GM18507 (cell line): Measurements from ENCODE around the gene SNAI3.

ENCODE experiments used
- DNase-seq: peaks from one replicate; pipeline ENCODE4 v3.0.0; 2011; ENCODE audit warnings: low read depth; ENCODE audit not compliant: insufficient read length; ENCODE audit errors: extremely low spot score
- FAIRE-seq: peaks from 2 replicates; lab custom pipeline; 2011; peaks lifted over from hg19 to GRCh38; lab: Jason Lieb, UNC

The SNAI3 gene

DNA sequence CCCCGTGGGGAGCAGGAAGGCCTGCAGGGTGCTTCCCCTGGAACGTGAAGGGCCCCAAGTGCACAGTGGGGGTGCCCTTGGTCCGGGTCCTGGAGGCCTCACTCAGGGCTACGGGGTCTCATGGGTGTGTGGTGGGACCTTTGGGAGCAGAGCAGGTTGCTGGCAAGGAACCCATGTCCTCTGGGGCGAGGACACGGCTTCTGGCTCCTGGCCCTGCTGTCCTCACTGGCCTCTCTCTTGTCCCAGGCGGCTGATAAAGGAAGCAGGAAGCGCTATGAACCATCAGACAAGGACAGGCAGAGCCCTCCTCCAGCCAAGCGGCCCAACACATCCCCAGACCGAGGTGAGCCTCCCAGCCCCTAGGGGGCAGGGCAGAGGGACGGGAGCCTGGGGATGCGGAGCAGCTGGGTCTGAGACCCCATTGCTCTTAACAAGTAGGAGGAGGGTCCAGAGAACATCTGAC lies 57.8 kb downstream of the SNAI3 start:
- no peak for FAIRE-seq
- no peak for DNase-seq
